Stimulated activated CD8-positive, alpha-beta memory T cell treated with anti-CD3 and anti-CD28 coated beads, Interleukin-12 subunit alpha, Interleukin-12 subunit beta, amount 100 ng/mL, for 24 hours (primary cell): ENCODE measurements around the gene PDE4B.

Experiments used
- DNase-seq: peaks from one replicate; pipeline ENCODE4 v3.0.0-alpha.2; 2020; ENCODE audit errors: extremely low read depth

Gene PDE4B

DNA sequence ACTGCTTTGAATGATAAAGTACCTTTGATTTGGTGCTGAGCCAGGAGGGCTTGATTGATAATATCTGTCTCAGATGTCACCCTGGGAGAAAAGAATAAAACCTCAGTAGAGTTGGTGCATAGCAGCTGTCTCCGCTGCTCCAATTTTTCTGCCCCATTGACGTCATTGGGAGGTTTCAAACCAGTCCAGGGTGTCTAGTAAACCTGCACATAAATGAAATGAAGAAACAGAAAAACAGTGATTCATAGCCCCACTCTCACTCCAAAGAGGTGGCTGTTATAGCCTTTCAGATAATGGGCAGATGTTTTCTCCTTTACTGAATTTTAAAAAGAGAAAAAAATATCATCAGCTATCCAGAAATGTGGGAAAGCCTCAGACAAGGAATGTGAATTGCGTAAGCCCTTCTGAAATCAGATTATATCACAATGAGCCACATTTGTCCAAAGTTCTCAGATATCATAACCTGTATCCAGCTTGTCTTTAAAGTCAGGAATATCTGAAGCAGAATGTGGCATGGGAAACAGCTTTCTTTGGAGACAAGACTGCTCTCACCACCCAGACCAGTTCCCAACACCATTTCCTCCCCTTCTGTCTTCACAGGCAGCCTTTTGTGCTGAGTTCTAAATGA, 390.0 kb downstream of the PDE4B start:
- DNase-seq = peak; percentile 1

DNA sequence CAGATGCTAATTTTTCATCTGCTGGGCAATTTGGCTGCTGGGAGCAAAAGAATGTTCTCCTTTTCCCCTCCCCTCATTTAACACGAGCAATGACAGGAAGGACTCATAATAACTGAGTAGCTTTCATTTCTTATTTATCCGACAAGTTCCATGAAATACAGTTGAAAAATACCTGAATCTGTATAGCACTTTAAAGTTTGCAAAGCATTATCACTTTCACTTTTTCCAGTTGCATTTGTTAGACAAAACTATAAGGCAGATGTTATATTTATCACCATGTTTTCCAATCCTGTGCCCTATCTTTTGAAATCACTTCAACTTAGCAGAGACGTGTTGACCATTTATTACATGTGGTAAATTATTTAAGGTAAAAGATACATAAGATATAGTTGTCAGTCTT, 390.7 kb downstream of the PDE4B start:
- no peak for DNase-seq

DNA sequence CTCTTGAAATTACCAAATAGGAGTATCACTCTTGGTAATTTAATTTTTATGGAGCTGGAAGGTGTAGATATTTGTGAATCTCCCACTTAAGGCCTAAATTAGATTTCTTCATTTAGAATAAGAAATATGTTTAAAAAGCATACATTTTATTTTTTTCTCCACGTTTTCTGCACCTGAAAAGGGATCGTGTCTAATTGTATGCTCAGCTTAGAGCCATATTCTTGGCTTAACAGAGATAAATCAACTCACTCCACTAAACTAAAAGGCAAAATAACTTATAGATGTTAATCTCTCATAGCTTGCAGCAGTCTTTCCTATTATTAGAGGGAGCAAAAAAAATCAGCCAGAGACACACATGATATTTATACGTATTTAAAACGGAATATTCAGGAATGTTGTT, 404.4 kb downstream of the PDE4B start:
- no peak for DNase-seq

DNA sequence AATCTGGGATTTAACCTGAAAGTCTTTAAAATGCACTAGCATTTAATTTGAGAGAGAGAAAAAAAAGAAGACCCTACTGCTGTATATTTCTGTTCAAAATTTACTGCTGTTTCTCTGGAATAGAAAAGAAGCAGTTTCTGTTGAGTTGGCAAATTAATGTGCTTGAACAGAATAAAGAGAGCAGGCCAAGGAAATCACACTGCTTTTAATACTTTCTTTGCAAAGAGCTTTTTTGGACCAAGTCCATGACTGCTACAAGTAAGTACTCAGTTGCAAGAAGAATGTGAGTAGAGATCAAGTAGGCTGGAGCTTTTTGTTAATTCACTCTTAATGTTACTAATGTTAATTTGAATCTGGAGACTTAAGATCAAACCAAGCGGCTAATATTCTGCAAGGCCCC, 405.1 kb downstream of the PDE4B start:
- DNase-seq = no peak

DNA sequence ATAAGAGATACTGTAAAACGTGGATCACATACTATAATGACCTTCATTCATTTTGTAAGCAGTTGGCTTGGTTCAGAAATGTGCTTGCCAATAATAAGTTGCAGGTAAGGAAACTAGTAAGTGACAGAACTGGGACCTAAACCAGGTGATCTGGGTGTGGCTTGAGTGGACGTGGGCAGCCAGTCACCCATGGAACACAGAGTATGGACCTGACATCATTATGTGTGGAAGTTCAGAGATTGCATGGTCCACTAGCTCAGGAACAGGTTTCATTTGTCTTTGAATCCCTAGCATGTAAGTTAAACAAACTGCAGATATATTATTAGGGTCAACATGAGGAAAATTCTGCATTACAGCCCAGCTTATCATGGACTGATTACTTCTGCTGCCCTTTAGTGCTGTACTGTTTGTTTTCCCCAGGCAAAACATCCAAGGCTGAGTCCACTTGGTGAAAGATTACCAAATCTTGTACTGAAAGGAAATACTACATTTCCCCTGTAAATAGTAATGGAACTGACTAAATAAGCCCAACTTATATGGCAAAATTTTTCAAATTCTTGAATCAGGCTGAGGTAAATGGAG, 414.0 kb downstream of the PDE4B start:
- DNase-seq = no peak

DNA sequence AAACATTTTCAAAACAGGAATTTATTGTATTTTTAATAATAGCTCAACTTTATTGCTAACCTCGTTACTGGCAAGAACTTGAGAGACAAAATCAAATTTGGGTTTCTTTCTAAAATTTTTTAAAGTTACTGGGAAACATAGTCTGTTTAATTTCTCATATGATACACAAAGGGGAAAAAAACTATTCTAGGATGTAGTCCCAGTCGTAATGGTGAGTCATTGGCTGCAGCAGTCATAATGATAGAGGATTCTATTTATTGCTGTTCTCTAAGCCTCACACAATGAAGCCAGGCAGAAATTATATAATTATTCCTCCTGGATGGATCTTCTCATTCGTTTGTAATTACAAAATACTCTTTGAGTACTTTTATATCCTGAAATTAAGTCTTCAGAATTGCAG, 414.8 kb downstream of the PDE4B start:
- no peak for DNase-seq

DNA sequence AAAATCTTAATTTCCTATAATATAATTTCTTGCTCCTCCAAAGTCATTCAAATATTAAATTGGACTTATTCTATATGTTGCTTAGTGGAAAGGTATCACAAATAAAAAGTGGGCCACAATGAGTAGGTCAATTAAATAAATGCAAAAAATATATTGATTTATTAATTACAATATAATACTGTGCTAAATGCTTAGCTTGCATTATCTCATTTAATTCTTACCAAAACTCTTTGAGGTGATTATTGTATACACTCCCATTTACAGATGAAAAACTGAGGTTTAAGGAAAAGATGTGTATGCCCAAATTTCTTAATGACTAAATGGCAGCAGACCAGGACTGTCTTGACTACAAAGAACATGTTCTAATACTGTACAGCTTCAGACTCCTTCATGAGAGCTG, 415.9 kb downstream of the PDE4B start:
- DNase-seq = no peak

DNA sequence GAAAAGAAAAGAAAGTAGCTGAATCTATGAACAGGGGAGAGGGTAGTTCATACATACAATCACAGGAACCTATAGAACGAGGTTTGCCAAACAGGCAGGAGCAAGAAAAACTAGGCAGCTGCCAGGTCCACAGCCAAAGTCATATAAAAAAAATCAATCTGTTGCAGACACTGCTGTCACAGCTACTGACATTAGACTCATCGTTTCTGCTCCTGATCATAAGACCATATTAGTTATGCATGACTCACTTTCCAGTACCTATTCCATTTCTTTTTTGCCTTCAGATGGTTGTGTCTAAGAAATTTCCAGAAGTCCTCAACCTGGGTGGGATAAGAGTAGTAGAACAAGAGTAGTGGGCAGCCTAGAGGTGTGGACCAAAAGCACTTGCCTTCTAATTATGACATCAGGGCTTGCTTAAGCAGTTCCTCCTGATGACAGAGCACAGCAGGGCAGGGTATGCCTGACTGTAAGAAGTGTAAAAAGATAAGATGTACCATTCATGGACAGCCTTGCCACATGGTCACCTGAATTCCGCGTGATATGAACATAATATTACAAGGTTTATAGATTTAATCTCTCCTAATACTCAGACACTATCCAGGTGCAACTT, 418.0 kb downstream of the PDE4B start:
- no peak for DNase-seq

DNA sequence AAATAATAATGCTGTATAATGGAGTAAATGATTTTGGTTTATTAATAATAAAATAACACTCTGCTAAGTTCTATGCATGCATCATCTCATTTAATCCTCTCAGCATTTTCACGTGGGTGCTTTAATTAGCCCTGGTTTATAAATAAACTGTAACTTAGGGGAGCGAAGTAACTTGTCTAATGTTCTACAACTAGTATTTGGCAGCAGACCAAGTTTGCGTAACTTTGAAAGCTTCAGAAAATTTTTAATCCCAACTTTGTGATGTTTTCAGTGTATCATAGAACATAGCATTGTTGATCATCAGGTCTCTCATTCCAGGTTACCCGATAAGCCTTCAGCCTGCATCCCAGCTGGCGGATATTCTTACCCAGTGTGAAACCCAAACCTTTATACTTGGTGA, 418.8 kb downstream of the PDE4B start:
- DNase-seq = no peak

DNA sequence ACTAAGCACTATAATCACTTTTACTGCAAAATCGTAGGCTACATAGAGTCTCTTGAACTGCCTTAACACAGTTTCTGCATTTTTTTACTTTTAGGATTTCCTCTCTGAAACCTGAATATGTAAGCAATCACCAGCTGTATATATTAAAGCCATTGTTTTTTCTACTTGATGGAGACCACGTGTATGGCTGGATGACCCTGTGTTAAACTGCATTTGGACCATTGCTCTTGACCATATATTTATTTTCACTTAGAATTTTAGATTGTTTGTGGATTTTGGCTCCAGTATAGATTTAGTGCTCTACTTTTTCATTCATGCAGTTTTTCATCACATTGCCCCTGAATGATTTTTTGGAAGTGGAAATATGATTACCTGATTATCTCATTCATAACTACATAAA, 420.8 kb downstream of the PDE4B start:
- DNase-seq = no peak

DNA sequence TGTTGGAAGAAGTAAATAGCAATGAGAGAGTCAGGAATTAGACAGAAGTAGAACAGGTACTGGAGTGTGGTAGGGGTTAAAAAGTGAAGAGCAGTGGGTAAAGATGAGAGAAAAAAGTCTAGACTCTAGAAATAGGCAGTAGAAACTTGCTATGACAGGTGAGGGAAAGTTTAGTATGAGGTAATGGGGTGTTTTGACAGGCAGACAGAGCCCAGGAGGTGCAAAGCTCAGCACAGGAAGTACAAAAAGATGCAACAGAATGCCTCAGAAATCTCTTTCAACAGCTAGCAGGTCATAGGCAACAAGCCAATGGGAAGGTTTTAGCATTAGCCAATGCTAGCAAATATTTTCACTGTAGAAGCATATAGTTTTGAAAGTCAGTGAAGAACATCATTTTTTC, 422.2 kb downstream of the PDE4B start:
- no peak for DNase-seq

DNA sequence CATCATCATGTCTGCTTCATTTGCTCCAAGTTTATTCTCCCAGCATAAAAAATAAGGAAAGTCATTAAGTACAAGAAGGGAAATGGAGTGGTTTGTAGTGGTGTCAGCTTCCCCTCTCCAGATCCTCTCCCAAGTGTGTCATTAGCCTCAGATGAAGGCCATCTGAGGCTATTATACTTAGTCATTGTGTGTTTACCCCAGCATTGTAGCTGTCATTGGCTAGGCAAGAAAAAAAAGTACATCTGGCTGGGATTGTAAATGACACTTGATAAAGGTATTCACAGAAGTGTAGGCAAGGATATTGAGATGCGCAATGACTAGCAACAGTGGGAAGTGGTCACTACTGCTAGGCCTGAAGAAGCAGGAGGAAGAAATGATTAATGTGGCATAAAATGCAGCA, 424.3 kb downstream of the PDE4B start:
- DNase-seq = no peak

DNA sequence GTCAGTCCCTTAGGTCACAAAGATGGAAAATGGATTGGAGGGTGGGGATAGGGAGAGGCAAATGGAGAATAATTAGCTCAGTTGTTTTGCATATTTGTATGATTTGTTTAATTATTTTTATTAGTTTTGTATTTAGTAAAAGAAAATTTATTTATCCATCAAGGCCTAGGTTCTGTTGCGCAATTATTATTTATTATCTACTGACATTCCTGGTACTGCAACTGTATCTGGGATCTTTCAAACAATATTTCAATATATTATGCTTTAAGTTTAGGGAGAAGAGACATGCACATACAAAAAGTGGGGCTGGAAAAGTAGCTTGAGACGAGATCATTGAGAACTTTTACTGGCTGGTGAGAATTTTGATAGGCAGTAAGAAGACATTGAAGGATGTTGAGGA, 424.9 kb downstream of the PDE4B start:
- DNase-seq = no peak

DNA sequence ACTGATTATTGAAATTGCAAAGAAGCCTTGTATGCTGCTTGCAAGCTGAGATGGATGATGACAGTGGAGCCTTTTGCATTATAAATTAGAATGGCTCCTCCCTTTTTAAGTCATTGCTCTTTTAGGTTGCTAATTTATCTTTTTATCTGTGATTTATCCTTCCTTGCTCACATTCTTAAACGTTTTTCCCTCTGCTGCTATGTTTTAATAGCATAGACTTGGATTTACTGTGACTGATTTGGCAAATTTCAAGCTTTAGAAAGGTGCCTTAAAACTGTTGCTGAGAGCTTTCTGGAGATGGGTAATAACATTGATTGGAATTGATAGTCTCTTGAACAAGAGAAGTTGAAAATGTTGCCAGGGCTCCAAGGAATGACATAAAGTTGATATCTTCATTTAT, 427.8 kb downstream of the PDE4B start:
- DNase-seq = no peak

DNA sequence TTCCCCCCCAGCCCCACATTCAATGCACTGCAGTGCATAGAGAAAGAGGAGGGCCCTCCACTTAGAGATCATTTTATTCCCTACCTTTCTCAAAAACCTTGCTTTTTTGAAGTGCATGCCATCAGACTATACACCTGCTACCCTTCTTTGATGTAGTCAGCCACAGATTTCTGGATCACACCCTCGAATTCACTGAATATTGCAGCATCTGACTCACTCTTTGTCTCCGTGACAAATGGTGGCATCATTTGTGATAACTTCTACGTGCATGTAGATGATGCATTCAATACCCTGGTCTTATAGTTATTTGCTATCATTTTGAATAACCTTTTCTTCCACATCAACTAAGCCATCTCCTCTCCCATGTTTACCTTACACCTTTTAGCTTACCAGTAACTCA, 431.0 kb downstream of the PDE4B start:
- DNase-seq = no peak

DNA sequence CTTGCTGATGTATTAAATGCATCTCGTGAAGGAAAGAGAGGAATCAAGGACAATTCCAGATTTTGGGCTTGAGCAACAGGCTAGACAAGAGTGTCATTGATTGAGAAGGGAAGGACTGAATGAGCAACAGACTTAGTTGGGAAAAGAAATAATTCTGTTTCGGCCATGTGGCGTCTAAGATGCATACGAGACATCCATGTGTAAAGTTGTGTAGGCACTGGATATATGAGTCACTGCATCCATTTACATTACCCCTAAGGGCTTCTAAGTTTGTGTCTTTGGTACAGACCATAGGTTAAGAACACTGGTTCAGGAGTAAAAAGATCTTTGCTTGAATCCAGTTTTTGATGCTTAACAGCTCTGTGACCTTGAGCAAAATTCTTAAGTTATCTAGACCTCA, 434.3 kb downstream of the PDE4B start:
- DNase-seq = no peak

DNA sequence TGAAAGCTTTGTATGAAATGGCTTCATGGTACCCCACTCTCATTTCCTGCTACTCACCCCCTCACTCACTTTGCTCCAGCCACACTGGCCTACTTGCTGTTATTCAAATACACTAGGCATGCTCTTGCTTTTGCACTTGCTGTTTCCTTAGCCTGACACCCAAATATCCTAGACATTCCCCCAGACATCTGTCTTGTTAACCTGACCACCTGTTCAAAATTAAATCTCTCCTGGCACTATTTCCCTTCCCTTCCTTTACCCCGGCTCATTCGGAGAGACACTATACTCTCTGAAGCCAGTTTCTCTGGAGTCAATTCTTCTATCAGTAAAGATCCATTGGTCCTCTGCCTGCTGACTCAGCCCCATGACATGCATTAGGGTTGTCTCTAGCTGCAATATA, 435.3 kb downstream of the PDE4B start:
- DNase-seq = no peak

DNA sequence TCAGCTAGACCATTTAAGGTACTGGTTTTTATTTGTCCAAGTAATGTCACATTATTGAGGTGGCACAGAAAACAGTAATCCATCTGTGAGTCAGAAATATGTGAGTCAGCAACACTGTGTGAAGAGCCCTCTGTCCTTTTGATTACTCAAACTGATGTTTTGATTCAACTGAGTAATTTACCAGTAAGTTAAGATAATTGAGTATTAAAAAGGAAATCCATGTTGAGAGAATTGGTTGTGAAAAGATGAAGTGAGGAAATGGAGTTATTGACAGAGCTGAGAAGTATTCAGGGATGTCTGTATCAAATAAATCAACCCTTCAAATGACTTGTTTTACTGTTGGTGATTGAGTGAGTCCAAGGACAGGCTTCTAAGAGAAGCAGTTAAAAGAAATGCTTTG, 438.5 kb downstream of the PDE4B start:
- DNase-seq = no peak

DNA sequence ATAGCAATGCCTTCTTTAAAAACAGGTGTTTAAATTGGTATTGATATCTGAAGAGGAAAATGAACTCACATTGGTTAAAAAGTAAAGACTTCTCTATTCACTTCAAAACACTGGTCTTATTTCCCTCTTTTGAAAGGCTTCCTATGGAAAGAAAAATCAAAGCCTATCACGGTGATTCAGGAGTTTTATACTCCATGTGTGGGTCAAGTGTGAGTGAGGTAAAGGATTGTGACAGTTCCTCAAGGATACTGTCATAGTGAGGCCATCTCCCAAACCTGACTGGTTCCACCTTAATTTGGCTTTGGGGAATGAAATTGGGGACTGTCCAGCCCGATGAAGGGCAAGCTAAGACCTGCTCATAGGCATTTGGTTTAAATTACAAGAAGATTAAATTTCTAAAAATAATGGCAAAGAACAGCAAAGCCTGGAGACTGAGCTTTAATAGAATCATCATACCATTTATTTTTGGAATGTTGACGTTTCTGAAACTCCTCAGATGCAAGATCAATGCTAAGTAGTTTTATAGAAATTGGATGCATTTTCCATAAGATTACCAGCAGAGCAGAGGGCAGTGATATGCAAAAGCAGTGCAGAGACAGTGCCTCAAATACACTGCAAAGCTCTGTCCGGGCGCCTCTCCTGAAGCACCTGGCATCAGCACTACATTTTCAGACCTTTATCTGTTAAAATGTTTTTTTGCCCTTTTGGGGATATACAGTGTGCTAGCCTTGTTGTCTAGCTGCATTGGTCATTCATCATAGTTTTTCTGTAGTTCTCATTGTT, 439.2 kb downstream of the PDE4B start:
- no peak for DNase-seq

DNA sequence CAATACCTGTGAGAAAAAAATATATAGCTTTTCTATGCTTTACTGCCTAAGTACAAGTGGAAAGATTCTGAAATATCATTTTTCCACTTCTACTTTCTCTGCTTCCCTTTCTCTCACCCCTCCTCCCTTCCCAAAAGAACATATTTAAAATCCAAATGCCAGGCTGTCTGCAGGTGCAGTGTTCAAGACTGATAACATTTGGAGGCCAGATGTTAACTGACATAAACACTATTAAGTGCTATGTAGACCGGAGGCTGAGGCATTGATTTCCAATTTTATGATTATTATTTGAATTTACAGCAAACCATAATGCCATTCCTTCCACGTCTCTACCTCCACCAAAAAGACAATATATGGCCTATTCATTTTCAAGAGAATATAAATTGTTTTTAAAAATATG, 444.3 kb downstream of the PDE4B start:
- DNase-seq = no peak

DNA sequence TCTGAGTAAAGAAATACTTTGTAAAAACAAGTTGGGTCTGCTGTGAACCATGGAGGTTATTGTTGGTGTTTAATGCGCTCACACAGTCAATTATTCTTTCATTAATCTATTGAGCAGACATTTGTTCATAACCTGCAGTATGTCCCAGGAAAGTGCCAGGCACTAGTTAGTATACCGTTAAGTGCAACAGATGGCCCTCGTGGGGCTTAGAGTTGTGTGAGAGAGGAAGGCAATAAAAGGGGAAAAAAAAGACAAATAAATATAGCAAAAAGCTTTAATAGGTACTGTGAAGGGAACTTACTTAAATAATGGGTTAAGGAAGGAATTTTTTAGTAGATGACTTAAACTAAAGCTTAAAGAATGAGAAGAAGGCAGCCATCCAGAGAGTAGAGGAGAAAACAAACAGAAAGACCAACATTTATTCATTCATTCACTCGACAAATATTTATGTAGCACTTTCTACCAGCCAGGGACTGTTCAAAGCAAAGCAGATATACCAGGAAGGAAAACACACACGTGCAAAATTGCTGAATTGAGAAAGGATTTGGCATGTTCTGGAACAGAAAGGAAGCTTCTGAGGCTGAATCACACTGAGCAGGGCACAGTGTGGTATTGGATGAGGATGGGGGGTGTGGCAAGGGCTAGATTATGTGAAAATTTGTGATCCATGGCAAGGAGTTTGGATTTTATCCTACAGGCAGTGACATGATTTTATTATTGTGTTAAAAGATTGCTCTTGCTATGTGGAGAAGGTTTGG, 445.2 kb downstream of the PDE4B start:
- DNase-seq = no peak

DNA sequence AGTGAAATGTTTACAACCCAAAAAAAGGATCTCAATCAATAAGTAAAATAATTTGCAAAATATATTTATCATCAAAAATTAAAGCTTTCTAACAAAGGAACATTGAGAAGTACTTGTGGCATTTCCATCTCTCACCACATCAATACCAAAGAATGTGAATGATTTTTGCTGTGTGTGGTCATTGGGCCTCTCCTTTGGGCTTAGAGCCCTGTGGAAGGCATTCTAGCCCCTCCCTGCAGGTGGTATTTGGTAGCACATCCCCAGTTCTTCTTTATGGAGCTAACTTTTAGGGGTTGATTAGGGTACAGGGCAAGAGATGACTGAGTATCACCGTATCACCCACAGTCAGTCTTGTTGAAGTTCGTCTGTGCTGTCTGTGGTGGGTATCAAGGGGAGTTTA, 447.1 kb downstream of the PDE4B start:
- DNase-seq = no peak
